GM10248 (cell line): ENCODE data around the gene CYTH1.

Experiments used
- CTCF ChIA-PET: fragments of 300-600 bp; sonication (Branson Sonifier 250); formaldehyde crosslinking; extraction: SDS; loops from one replicate; lab custom pipeline; 2021; ENCODE audit warnings: antibody characterized with exemption; lab: Yijun Ruan, JAX
- POLR2A ChIA-PET: fragments of 350-650 bp; sonication (Branson Sonifier 250); formaldehyde crosslinking; extraction: SDS; loops from one replicate; lab custom pipeline; 2020; ENCODE audit warnings: antibody characterized with exemption; lab: Yijun Ruan, JAX
- DNase-seq: peaks from one replicate; pipeline ENCODE4 v3.0.0; 2012; ENCODE audit errors: extremely low spot score
- TF ChIP-seq, protein P1 (sequence below): IDR thresholded peaks from 2 replicates; pipeline ENCODE4 v1.5.1; 2012; ENCODE audit warnings: mild to moderate bottlenecking, low read depth; ENCODE audit errors: extremely low read depth, missing control alignments, control extremely low read depth

The CYTH1 gene

GRCh38 chr17:78746949-78747269 is 35.2 kb downstream of the CYTH1 start:
- POLR2A ChIA-PET, result no interaction called here
- CTCF ChIA-PET, result interaction anchor here (0.8 to 5.5 kb wide), 5 partner anchors 11 to 31 kb away, joined by 3 to 28 read pairs (median 6); no protein-coding TSS in a partner anchor
- TF ChIP-seq, protein P1, sequence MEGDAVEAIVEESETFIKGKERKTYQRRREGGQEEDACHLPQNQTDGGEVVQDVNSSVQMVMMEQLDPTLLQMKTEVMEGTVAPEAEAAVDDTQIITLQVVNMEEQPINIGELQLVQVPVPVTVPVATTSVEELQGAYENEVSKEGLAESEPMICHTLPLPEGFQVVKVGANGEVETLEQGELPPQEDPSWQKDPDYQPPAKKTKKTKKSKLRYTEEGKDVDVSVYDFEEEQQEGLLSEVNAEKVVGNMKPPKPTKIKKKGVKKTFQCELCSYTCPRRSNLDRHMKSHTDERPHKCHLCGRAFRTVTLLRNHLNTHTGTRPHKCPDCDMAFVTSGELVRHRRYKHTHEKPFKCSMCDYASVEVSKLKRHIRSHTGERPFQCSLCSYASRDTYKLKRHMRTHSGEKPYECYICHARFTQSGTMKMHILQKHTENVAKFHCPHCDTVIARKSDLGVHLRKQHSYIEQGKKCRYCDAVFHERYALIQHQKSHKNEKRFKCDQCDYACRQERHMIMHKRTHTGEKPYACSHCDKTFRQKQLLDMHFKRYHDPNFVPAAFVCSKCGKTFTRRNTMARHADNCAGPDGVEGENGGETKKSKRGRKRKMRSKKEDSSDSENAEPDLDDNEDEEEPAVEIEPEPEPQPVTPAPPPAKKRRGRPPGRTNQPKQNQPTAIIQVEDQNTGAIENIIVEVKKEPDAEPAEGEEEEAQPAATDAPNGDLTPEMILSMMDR, result no peak
- DNase-seq, result no peak

DNA sequence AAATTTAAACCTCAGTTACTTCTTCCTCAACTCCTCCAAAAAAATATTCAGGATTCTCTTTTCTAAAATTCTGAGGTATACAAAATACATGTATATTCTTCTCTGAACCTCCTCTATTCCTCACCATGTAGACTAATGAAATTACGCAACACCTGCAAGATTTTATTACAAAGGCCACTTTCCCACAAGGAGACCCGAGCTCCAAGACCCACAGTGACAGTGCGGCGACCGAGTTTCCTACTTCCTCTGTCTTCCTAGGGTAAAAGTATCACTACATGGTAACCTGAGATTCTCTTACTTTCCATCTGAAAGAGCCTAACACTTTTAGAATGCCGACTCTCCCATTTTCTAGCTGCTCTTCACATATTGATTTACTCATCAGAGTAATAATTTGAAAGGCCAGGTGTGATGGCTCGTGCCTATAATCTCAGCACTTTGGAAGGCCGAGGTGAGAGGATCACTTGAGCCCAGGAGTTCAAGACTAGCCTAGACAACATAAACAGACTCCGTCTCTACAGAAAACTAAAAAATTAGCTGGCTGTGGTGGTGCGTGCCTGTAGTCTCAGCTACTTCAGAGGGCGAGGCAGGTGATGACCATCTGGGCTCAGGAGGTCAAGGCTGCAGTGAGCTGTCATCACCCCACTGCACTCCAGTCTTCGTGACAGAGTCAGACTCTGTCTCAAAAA is 35.7 kb downstream of the CYTH1 start:
- CTCF ChIA-PET, result interaction anchor here (0.8 to 5.5 kb wide), 8 partner anchors 10 to 31 kb away, joined by 3 to 28 read pairs (median 5); no protein-coding TSS in a partner anchor
- no peak for DNase-seq
- POLR2A ChIA-PET, result interaction anchor here (0.6 kb wide), 1 partner anchor 32 kb away, joined by 6 read pairs; no protein-coding TSS in a partner anchor
- TF ChIP-seq, protein P1, result no peak

- POLR2A ChIA-PET, result no interaction called here
- CTCF ChIA-PET, result interaction anchor here (1.0 to 2.3 kb wide), 6 partner anchors 9 to 23 kb away, joined by 3 to 28 read pairs (median 5); no protein-coding TSS in a partner anchor
- DNase-seq, result no peak
- TF ChIP-seq, protein P1, result peak; percentile 38
These were observed 36.5 kb downstream of the CYTH1 start for GRCh38 chr17:78745407-78746088.

DNA sequence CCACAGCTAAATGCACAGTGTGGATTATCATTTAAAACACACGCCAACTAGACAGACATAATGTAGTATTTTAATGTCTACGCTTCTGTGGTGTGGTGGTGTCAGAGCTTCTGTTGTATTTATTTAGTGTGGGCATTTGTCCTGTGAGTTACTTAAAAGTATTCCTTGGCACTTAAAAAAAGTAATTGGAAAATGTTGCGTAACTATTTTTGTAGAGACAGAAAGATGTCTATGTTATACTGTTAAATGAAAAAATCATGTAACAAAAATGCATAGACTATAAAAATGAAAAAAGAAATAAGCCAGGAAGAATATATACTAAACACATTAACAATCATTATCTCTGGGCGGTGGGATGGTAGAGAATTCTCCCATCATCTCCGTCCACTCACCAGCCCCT is 39.2 kb downstream of the CYTH1 start:
- DNase-seq, result no peak
- ChIA-PET POLR2A (no interaction called here), CTCF (interaction anchor here (1.0 to 3.2 kb wide), 7 partner anchors 9 to 321 kb away, joined by 3 to 23 read pairs (median 5); no protein-coding TSS in a partner anchor)
- TF ChIP-seq, protein P1, result no peak

DNA sequence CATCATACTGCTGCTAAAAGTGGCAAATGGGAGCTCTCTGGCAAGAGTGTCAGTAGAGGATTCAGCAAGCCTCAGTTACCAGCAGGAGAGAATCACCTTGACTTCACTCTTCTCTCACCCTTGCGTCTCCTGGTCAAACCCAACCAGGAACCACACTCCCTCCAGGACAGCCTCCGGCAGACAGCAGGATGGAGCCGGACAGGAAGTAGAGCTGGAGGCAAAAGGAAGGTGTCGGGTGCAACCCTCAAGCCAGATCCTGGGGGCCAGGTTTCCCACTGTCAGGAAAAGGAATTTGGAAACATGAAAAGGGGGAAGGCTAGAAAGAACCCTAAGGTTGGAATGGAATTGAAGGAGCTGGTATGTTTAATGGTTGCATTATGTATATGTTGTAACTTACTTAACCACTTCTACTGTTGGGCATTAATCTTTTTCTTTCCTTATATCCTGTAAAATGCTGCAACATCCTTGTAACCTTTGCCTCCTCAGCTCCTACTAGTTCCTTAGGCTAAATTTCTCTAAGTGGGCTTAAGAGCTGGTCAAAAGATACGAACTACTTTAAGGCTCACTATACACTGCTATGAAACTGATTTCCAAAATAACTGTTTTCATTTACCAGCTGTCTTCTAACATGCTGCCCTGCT is 40.3 kb downstream of the CYTH1 start:
- TF ChIP-seq, protein P1, result no peak
- ChIA-PET POLR2A (no interaction called here), CTCF (interaction anchor here (1.0 to 3.2 kb wide), 11 partner anchors 8 to 319 kb away, joined by 3 to 23 read pairs (median 5); no protein-coding TSS in a partner anchor)
- no peak for DNase-seq
